Measurements from ENCODE around the gene DUS2.
A peak's percentile ranks its signal among the peaks of the same experiment; 100 is the strongest.

DNA sequence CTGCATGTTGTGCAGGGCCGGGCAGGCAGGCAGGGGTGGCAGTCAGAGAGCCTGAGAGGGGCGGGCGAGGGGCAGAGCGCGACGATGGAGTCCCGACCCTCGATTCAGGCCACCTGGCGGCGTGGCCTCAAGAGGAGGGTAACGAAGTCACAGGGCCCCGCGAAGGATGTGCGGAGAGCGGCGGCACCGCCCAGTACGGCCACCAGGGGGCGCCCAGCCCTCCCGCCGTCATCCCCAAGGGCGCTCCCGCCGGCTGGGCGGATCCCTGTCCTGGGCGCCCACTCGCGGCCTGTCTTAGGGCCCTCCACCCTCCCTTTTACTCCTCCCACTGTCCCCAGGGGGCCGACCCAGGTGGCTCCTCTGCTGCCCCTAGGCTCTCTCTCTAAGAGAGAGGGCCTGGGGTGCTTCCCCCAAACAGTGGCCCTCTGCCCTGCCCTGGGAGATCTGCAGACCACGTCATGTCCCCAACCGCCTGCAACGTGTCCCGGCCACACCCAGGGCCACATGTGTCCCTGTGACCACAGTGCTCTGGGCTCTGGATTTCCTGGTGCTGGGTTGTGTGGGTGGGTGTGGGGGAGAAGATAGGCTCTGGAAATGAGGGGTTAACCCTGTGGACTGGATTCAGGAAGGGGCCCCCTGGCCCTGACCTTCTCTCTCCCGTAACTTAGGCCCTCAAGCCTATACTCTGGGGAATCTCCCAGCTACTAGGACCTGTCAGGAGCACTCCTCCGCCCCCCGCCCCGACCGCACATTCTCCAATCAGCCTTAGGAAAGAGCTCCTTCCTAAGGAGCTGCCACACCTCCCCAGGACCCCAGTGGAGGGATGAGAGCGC is 29.7 kb upstream of the DUS2 start:
- TF ChIP-seq, protein P1, sequence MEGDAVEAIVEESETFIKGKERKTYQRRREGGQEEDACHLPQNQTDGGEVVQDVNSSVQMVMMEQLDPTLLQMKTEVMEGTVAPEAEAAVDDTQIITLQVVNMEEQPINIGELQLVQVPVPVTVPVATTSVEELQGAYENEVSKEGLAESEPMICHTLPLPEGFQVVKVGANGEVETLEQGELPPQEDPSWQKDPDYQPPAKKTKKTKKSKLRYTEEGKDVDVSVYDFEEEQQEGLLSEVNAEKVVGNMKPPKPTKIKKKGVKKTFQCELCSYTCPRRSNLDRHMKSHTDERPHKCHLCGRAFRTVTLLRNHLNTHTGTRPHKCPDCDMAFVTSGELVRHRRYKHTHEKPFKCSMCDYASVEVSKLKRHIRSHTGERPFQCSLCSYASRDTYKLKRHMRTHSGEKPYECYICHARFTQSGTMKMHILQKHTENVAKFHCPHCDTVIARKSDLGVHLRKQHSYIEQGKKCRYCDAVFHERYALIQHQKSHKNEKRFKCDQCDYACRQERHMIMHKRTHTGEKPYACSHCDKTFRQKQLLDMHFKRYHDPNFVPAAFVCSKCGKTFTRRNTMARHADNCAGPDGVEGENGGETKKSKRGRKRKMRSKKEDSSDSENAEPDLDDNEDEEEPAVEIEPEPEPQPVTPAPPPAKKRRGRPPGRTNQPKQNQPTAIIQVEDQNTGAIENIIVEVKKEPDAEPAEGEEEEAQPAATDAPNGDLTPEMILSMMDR (IDR thresholded peaks at IDR 0.05; ENCODE audit: borderline replicate concordance, extremely low read depth, low read length, poor library complexity, severe bottlenecking), result peak; percentile 95
- TF ChIP-seq EZH2 (IDR thresholded peaks at IDR 0.05; ENCODE audit: borderline replicate concordance, low read depth, low read length, severe bottlenecking), result no peak
